GM21737 (cell line): ENCODE measurements around the gene PTPN23.
"Not testable (repeated sequence)": the region's sequence is repeated elsewhere in the genome, so short reads cannot be mapped to it uniquely, and the experiment has no call there.

Experiments used
- ATAC-seq: cut with Tn5 transposase; IDR thresholded peaks from one replicate; pipeline ENCODE4 v1.9.1; 2021; ENCODE audit warnings: mild to moderate bottlenecking, moderate library complexity; ENCODE audit not compliant: unreplicated experiment

The PTPN23 gene

DNA sequence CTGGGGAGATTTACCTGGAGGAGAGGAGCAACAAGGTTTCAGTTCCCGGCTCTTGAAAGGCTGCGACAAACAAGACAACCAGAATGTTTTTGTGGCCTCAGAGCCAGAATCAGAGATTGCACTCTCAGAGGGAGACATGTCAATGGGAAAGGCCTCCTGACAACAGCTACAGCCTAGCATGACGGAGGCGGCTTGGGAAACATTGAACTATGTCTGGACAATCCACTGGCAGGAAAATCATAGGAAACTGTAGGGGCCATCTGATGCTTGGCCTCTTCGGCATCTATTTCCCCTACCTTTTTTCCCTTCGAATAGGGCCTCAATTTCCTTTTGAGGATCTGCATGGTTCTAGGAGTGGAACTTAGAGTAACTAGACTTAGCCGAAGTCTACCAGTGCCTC, 13.2 kb upstream of the PTPN23 start:
- no peak for ATAC-seq

DNA sequence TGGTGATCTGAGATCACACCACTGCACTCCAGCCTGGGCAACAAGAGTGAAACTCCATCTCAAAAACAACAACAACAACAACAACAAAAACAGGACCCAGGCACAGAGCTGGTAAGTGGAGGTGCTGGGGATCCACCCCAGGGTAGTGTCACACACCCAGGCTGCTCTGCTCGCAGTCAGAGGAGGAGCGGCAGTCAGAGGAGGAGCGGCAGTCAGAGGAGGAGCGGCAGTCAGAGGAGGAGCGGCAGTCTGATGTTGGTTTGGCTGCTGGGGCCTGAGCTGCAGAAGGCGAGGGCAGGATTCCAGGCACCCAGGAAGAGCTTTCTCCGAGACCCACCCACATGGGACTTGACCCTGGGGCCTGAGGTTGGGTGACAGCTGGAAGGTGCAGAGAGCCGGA, 10.8 kb upstream of the PTPN23 start:
- ATAC-seq = not testable (repeated sequence)

DNA sequence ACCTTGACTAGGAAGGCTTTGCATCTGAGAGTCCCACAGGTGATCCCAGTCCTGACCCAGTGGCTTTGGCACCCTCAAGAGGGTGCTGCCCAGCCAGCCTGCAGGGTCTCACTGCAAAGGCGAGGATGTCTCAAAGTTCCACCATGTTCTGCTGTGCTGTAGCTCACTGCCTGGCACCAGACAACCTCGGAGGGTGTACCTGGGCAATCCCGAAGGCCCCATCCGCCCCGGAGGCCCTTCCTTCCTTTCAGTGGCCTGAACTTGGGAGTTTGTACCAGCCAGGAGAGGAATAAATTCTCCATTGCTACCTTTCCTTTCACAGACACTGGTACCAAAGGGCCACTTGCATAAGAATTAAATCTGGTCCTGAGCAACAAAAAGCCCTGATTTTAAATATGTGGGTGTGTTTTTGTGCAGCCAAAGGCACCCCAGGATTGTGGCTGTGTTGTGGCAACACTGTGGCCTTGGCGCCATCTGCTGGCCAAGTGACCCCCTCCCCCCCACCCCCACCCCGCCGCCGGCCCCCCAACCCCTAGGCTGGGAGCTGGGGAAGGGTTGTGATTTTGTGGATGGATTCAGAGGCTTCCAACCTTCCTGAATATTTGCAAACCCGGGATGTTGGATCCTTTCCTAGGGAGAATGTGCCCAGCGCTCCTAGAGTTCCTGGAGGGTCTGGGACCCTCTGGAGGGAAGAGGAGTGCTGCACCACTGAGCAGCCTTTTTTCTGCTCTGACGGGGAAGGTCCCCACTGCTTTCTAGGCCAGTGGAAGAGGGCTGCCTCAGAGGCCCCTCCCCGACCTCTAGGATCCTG, 9.7 kb upstream of the PTPN23 start:
- no peak for ATAC-seq

DNA sequence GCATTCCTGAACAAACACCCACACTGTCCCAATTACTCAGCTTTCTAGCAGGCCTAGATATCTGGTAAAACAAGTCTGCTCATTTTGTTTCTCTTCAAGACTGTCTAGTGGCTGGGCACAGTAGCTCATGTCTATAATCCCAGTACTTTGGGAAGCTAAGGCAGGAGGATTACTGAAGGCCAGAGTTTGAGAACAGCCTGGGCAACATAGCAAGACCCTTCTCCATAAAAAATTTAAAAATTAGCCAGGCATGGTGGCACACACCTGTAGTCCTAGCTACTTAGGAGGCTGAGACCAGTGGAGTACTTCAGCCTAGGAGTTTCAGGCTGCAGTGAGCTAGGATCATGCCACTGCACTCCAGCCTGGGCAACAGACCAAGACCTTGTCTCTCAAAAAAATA, 6.2 kb upstream of the PTPN23 start:
- ATAC-seq = no peak

DNA sequence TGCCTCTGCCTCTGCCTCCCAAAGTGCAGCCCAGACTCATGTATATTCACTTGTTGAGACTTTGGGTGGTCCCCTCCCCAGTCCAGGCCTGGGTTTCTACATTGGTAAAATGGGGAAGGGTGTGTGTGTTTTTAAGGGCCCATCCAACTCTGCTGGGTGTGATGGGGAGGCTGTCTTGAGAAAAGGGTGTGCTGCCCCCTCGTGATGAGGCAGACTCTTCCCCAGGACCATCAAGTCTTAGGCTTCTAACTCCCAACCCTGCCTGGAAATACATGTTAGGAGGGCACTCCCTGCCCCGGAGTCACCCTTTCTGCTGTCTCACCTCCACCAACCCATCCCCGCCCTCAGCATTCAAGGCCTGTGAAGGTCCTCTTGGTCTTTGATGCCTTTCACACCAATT, 4.4 kb upstream of the PTPN23 start:
- no peak for ATAC-seq

DNA sequence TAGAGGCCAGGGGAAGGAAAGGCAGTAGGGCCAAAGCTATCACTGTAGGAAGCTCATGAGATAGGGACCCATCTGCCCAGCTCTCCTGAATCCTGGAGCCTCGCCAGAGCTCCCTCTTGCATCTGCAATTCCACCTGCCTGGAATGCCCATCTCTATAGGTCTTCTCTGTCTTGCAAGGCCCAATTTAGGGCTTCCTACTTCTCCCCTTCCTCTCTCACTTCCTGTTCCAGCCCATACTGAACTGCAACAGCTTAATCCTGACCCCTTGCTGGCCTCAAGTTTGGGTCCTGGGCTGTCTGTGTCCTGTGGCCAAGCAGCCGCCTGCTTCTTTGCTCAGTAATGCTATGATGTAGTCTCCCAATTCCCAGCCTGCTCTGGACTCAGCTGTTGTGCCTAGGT, 3.6 kb upstream of the PTPN23 start:
- ATAC-seq = no peak

DNA sequence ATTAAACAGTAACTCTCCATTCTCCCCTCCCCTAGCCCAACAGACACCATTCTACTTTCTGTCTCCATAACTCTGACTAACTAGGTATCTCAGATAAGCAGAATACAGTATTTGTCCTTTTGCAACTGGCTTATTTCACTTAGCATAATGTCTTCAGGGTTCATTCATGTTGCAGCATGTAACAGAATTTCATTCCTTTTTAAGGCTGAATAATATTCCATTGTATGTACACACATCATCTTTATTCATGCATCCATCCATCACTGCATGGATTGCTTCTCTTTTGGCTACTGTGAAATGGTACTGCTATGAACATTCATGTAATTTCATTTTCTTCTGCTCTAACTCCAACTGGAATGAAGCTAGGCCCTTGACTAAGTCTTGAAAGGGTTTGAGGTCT, 2.0 kb upstream of the PTPN23 start:
- ATAC-seq = no peak

DNA sequence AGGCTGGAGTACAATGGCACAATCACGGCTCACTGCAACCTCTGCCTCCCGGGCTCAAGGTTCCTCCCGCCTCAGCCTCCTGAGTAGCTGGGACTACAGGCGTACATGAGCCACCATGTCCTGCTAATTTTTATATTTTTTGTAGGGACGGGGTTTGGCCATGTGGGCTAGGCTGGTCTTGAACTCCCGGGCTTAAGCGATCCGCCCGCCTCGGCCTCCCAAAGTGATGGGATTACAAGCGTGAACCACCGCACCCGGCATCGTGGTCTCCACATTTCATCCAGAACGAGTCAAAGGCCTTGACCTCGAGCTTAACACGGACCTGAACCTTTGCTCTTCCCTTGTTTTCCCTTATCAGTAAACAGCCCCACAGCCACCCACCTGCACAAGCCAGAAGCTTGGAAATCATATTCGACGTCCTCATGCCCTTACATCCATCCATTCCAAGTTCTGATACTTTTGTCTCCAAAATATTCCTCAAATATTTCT, 1.4 kb upstream of the PTPN23 start:
- no peak for ATAC-seq

DNA sequence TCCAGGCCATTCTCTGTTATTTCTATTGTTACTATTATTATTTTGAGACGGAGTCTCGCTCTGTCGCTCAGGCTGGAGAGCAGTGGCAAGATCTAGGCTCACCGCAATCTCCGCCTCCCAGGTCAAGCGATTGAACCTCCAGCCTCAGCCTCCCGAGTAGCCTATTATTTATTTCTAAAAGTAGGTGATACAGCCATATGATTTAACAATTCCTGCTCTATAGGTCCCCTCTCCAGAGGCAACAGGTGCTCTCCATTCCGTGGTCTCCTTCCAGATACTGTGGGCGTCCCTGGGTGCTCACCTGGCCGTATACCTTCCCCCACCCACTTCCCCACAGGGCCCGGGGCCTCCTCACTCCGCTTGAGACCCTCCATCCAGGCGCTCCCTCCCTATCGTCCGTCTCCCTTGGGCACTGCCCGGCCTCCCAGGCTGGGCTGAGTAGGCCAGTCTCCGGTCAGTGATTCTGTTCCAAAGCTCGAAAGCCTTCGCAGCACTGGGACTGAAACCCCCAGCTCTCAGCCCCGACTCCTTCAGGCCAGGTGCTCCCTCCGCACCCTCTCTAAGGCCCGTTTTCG, 708 bp upstream of the PTPN23 start:
- no peak for ATAC-seq

DNA sequence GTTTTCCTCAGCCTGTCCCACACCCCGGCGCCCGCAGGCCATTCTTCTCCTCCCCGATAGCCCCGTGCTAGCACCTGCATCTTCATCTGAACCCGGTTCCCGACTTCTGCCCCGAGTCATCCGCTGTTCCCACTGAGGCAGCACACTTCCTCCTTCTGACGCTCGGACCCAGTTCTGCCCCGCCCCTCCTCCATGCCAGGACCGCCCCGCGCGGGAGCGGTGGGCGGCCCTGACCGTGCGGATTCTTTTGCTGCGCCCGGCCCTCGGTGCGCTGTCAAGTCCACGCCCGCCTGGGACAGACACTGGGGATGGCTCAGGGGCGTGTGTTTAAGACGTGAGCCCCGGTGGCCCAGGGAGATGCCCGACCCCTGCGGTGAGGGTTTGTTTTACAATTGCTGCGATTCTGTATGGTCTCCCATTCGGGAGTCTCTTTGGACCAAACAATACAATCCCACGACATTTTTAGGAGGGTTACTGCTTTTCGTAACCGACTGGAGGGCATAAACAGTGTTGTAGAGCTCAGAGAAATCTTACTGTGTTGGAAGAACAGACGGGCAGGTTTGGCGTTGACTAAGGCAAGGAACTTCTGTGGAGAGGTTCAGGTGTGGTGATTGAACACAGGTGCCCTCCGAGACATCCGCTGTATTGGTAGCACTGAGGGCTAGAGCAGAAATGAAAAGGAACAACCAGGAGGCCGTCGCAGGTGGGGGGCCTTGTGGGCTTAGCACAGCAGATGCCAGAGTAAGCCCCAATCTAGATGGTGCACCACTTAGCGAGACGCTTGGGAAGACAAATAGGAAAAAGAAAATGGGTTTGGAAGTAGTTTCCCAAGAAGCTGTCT, 716 bp downstream of the PTPN23 start:
- peak; percentile 71 for ATAC-seq

DNA sequence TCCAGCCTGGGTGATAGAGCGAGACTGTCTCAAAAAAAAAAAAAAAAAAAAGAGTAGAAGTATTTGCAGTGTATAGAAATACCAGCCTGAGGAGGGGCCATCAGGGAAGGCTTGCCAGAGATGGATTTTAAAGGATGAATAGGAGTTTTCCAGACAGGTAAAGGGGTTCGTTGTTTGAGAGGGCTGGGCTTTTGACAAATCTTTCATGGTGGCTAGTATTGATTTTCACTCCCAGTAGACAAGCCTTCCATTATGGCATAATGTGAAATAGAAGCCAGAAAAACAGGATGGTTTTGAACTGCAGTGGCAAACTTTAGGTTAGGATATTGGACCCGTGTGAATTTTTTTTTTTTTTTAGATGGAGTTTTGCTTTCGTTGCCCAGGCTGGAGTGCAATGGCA, 3.6 kb downstream of the PTPN23 start:
- no peak for ATAC-seq

DNA sequence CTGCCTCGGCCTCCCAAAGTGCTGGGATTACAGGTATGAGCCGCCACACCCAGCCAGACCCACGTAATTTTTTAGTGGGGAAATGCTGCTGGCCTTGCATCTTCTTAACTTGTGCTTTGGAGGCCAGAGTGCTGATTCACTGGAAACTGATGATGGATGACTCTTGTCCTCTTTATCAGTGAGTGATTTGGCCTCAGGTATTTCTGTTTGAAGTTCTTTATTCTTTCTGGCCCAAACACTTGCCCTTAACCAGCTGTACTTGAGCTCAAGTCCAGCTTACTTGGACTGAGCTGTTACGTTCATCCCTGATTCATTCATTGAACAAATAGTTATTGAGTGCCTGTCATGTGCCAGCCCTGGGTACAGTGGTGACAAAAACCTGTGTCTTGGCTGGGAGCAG, 4.2 kb downstream of the PTPN23 start:
- ATAC-seq = no peak

DNA sequence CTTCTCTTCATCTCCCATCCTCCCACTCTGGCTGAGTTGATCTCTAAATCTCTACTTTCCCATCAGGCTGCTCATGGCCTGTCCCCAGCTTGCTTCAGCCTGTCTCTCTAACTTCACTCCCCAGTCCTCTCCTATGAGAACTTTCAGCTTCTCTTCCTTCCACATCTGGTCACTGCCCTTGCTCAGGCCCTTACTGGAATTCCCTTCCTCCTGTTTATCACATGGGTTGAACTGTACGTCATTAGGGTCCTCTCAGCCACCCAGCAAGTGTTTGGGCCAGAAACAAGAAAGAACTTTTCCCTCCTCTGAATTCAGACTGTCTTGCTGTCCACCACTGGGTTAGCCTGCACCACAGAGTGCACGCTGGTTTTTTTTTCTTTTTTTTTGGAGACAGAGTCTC, 5.0 kb downstream of the PTPN23 start:
- no peak for ATAC-seq

DNA sequence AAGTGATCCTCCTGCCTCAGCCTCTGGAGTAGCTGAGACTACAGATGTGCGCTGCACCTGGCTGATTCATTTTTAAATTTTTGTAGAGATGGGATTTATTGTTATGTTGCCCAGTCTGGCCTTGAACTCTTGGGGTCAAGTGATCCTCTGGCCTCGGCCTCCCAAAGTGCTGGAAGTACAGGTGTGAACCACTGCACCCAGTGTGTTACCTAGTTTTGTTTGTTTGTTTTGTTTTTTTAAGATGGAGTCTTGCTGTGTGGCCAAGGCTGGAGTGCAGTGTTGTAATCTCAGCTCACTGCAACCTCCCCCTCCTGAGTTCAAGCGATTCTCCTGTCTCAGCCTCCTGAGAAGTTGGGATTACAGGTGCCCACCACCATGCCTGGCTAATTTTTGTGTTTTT, 12.1 kb downstream of the PTPN23 start:
- ATAC-seq = no peak

DNA sequence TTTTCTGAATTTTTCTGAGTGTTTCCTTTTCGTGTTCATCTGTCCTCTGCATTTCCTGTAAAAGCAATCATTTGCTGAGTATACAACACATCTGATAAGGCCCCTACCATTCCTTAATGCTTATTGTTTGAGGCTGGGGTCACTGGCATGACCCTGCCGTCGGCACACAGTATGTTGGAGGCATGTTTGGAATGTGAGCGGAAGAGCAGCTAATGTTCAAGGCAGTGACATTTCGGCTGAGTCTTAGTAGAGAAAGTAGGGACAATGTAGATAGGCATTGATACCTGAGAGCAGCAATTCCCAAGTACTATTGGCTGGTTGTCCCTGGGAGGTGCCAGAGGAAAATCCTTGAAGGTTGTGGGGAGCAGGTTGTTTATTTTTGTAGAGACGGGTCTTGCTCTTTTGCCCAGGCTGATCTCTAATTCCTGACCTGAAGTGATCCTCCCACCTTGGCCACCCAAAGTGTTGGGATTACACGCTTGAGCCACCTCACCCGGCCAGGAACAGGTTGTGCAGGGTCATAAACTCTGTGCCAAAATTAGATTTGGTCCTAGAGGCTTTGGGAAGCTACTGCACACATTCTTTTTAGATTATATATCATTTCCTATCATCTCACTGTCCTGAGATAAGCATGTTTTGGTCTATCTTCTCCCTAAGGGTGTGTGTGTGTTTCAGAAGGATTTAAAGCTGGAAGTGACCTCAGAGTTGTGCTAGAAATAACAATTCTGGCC, 13.5 kb downstream of the PTPN23 start:
- ATAC-seq = no peak

DNA sequence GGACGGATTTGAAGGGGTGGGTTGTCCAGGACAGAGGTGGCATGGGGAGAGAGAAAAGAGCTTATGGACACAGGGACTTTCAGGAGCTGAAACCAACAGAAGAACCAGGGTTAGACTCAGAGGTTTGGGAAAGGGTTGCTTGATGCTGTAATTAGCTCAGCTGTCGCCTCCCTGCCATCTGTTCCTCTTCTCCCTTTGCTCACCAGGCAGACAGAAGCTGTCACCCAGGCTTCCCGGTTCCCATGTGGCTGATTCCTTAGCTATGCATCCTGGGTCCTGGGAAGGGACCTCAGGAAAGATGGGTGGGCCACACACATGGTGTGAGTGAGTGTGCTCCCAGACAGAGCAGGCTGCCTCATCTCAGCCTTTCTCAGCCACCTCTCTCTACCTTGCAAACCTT, 14.1 kb downstream of the PTPN23 start:
- ATAC-seq = no peak

DNA sequence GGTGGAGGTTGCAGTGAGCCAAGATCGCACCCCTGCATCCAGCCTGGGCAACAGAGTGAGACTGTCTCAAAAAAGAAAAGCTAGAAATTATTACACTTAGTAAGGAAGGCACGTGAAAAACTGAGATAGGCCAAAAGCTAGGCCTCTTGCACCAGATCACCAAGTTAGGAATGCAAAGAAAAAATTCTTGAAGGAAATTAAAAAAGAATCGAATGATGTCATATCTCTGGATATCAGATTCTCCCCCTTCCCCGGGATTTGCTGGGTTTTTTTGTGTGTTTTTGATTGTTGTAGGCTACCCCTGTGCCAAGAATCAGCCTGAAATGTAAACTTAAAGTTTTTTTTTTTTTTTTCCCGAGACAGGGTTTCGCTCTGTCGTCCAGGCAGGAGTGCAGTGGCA, 17.4 kb downstream of the PTPN23 start:
- ATAC-seq = no peak

DNA sequence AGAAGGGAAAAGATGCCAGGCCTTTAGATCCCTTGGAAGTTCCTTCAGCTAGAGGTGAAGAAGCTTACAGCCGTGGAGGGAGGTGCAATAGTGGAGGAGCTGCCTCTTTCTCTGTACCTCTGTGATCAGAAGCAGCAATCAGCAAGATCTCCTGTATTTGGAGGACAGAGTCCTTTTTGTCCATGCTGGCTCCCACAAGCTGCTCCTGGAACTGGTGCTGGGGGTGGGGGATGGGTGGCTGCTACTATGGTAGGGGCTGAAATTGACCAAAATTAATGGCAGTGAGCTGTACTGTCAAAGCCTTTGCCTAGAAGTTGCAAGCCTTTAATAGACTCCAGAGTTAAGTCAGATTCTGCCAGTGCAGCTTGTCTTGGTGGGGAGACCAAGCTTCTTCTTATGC, 18.2 kb downstream of the PTPN23 start:
- no peak for ATAC-seq

DNA sequence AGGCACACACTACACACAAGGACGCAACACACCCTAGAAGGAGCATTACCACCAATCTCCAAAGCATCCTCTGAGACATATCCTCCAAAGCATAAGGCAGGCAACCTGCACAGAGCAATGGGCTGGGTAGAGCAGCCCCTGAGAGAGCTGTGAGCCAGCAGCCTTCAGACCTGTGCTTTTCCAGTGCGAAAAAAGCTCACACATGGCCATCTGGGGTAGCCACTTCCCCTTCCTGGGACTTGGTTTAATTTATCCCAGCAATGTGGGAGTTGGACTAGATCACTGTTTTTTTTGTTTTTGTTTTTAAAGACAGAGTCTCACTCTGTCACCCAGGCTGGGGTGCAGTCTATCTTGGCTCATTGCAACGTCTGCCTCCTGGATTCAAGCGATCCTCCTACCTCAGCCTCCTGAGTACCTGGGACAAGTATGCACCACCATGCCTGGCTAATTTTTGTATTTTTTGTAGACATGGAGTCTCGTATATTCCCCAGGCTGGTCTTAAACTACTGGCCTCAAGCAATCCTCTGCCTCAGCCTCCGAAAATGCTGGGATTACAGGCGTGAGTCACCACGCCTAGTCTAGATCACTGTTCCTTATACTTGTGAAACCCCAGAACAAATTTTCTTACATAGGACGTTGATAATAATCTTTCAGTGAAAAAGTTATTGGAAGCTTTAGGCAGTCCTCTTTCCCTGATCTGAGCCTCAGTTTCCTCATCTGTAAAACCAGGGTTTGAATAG, 18.9 kb downstream of the PTPN23 start:
- no peak for ATAC-seq

DNA sequence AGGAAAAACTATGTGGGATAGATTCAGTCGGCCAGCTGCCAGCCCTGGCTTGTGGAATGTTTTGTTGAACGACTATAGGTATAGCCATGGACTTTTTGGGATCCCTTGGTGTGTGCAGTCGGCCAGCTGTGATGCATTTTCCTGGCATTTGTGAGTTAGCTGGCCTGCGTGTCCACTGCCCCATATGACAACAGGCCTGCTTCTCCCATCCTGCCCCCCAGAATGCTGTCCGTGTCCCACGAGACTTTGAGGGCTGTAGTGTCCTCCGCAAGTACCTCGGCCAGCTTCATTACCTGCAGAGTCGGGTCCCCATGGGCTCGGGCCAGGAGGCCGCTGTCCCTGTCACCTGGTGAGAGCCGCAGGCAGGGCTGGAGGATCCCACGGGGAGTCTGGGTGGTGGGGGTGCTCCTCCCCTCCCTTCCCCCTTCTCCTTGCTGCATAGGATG, 23.6 kb downstream of the PTPN23 start:
- ATAC-seq = no peak
